ENCODE data around the gene CTU2.

Gene CTU2

GRCh38 chr16:88713568-88714419 is 7.5 kb downstream of the CTU2 start:
- in situ Hi-C loops (cut with HindIII; ENCODE audit: low sequenced_read_pairs): no loop called here

GRCh38 chr16:88714420-88715302 is 8.4 kb downstream of the CTU2 start:
- in situ Hi-C loops (cut with HindIII; ENCODE audit: low sequenced_read_pairs): no loop called here

- in situ Hi-C loops (cut with HindIII; ENCODE audit: low sequenced_read_pairs): no loop called here
Measured at GRCh38 chr16:88715312-88716190, 9.2 kb downstream of the CTU2 start.

- in situ Hi-C loops (cut with HindIII; ENCODE audit: low sequenced_read_pairs): no loop called here
Measured at GRCh38 chr16:88716201-88716600, 9.9 kb downstream of the CTU2 start.

GRCh38 chr16:88716601-88717001 is 10.3 kb downstream of the CTU2 start:
- in situ Hi-C loops (cut with HindIII; ENCODE audit: low sequenced_read_pairs): no loop called here

GRCh38 chr16:88718178-88718577 is 11.9 kb downstream of the CTU2 start:
- in situ Hi-C loops (cut with HindIII; ENCODE audit: low sequenced_read_pairs): no loop called here

GRCh38 chr16:88719267-88719932 is 13.1 kb downstream of the CTU2 start:
- in situ Hi-C loops (cut with HindIII; ENCODE audit: low sequenced_read_pairs): no loop called here

GRCh38 chr16:88719933-88720296 is 13.6 kb downstream of the CTU2 start:
- in situ Hi-C loops (cut with HindIII; ENCODE audit: low sequenced_read_pairs): no loop called here

GRCh38 chr16:88720396-88720970 is 14.2 kb downstream of the CTU2 start:
- in situ Hi-C loops (cut with HindIII; ENCODE audit: low sequenced_read_pairs): no loop called here

- in situ Hi-C loops (cut with HindIII; ENCODE audit: low sequenced_read_pairs): no loop called here
Measured at GRCh38 chr16:88721236-88721635, 14.9 kb downstream of the CTU2 start.

- in situ Hi-C loops (cut with HindIII; ENCODE audit: low sequenced_read_pairs): no loop called here
Measured at GRCh38 chr16:88721815-88722755, 15.8 kb downstream of the CTU2 start.

- in situ Hi-C loops (cut with HindIII; ENCODE audit: low sequenced_read_pairs): no loop called here
Measured at GRCh38 chr16:88722784-88723506, 16.6 kb downstream of the CTU2 start.

GRCh38 chr16:88723507-88723887 is 17.2 kb downstream of the CTU2 start:
- in situ Hi-C loops (cut with HindIII; ENCODE audit: low sequenced_read_pairs): no loop called here

- in situ Hi-C loops (cut with HindIII; ENCODE audit: low sequenced_read_pairs): no loop called here
Measured at GRCh38 chr16:88723911-88724310, 17.6 kb downstream of the CTU2 start.

- in situ Hi-C loops (cut with HindIII; ENCODE audit: low sequenced_read_pairs): no loop called here
Measured at GRCh38 chr16:88724855-88725555, 18.7 kb downstream of the CTU2 start.

- in situ Hi-C loops (cut with HindIII; ENCODE audit: low sequenced_read_pairs): no loop called here
Measured at GRCh38 chr16:88725609-88726407, 19.5 kb downstream of the CTU2 start.

- in situ Hi-C loops (cut with HindIII; ENCODE audit: low sequenced_read_pairs): no loop called here
Measured at GRCh38 chr16:88726408-88726749, 20.1 kb downstream of the CTU2 start.

Data from DLD1 (cell line).